ENCODE measurements around the gene SPRR2A.

The SPRR2A gene

GRCh38 chr1:153035211-153035610 is 22.1 kb downstream of the SPRR2A start:
- TF ChIP-seq MAX (IDR thresholded peaks at IDR 0.05) = no peak

GRCh38 chr1:153032677-153033308 is 24.5 kb downstream of the SPRR2A start:
- no peak for TF ChIP-seq MAX (IDR thresholded peaks at IDR 0.05)
- TF ChIP-seq RAD21 (IDR thresholded peaks at IDR 0.05; ENCODE audit: low read depth) = peak; percentile 33; the same call in 1 of the 2 replicates

- TF ChIP-seq CEBPB (IDR thresholded peaks at IDR 0.05) = no peak
- TF ChIP-seq FOXM1 (IDR thresholded peaks at IDR 0.05; ENCODE audit: borderline replicate concordance, low read depth) = no peak
- no peak for TF ChIP-seq ZBTB7A (IDR thresholded peaks at IDR 0.05; ENCODE audit: low read depth)
- no peak for TF ChIP-seq NFIC (IDR thresholded peaks at IDR 0.05)
- no peak for TF ChIP-seq REST (IDR thresholded peaks at IDR 0.05; ENCODE audit: low read depth)
- TF ChIP-seq CREB1 (IDR thresholded peaks at IDR 0.05; ENCODE audit: low read depth) = no peak
- TF ChIP-seq EP300 (IDR thresholded peaks at IDR 0.05; ENCODE audit: borderline replicate concordance) = no peak
- TF ChIP-seq USF1 (IDR thresholded peaks at IDR 0.05) = no peak
- TF ChIP-seq TCF12 (IDR thresholded peaks at IDR 0.05; ENCODE audit: low read depth) = no peak
- TF ChIP-seq EGR1 (IDR thresholded peaks at IDR 0.05) = no peak
- TF ChIP-seq TAF1 (IDR thresholded peaks at IDR 0.05; ENCODE audit: low read depth) = no peak
- TF ChIP-seq TEAD4 (IDR thresholded peaks at IDR 0.05) = no peak
- no peak for TF ChIP-seq YY1 (IDR thresholded peaks at IDR 0.05; ENCODE audit: low read depth)
- no peak for TF ChIP-seq MAX (IDR thresholded peaks at IDR 0.05)
- TF ChIP-seq RAD21 (IDR thresholded peaks at IDR 0.05; ENCODE audit: low read depth) = no peak
Measured at GRCh38 chr1:153032073-153032472, 25.2 kb downstream of the SPRR2A start.

- TF ChIP-seq RAD21 (IDR thresholded peaks at IDR 0.05; ENCODE audit: low read depth) (no peak), TCF12 (IDR thresholded peaks at IDR 0.05; ENCODE audit: low read depth) (no peak), EGR1 (IDR thresholded peaks at IDR 0.05) (no peak), ZBTB7A (IDR thresholded peaks at IDR 0.05; ENCODE audit: low read depth) (no peak), YY1 (IDR thresholded peaks at IDR 0.05; ENCODE audit: low read depth) (no peak), MAX (IDR thresholded peaks at IDR 0.05) (no peak), TEAD4 (IDR thresholded peaks at IDR 0.05) (no peak), EP300 (IDR thresholded peaks at IDR 0.05; ENCODE audit: borderline replicate concordance) (no peak), TAF1 (IDR thresholded peaks at IDR 0.05; ENCODE audit: low read depth) (no peak), REST (IDR thresholded peaks at IDR 0.05; ENCODE audit: low read depth) (no peak), FOXM1 (IDR thresholded peaks at IDR 0.05; ENCODE audit: borderline replicate concordance, low read depth) (no peak), USF1 (IDR thresholded peaks at IDR 0.05) (no peak), CEBPB (IDR thresholded peaks at IDR 0.05) (no peak), NFIC (IDR thresholded peaks at IDR 0.05) (no peak), CREB1 (IDR thresholded peaks at IDR 0.05; ENCODE audit: low read depth) (no peak)
Measured at GRCh38 chr1:153030895-153031294, 26.4 kb downstream of the SPRR2A start, which contains the start of gene SPRR1B. Gene SPRR1B, plus strand, starts transcription at chr1:153031203. Its CDS starts 1,143 bp downstream, at chr1:153032346.

- TF ChIP-seq TAF1 (IDR thresholded peaks at IDR 0.05; ENCODE audit: low read depth) (no peak), YY1 (IDR thresholded peaks at IDR 0.05; ENCODE audit: low read depth) (no peak)
Measured at GRCh38 chr1:153028766-153029165, 28.5 kb downstream of the SPRR2A start.

GRCh38 chr1:153025797-153026196 is 31.5 kb downstream of the SPRR2A start:
- TF ChIP-seq NFIC (IDR thresholded peaks at IDR 0.05) = no peak
- TF ChIP-seq TCF12 (IDR thresholded peaks at IDR 0.05; ENCODE audit: low read depth) = no peak
- TF ChIP-seq ZBTB7A (IDR thresholded peaks at IDR 0.05; ENCODE audit: low read depth) = no peak
- TF ChIP-seq MAX (IDR thresholded peaks at IDR 0.05) = no peak
- TF ChIP-seq CREB1 (IDR thresholded peaks at IDR 0.05; ENCODE audit: low read depth) = no peak
- no peak for TF ChIP-seq USF1 (IDR thresholded peaks at IDR 0.05)
- TF ChIP-seq TEAD4 (IDR thresholded peaks at IDR 0.05) = no peak
- no peak for TF ChIP-seq EGR1 (IDR thresholded peaks at IDR 0.05)
